HEK293 (cell line): ENCODE results near the gene CALHM2.

Experiments used
- CTCF ChIA-PET: fragments of 350-600 bp; formaldehyde crosslinking; extraction: SDS; loops from one replicate; lab custom pipeline; 2021; ENCODE audit warnings: antibody characterized with exemption; lab: Yijun Ruan, JAX
- POLR2A ChIA-PET: fragments of 300-600 bp; formaldehyde crosslinking; extraction: SDS; loops from one replicate; lab custom pipeline; 2020; ENCODE audit warnings: antibody characterized with exemption, inconsistent platforms; lab: Yijun Ruan, JAX
- H3K27ac ChIP-seq: fragments of 200-500 bp; sonication (Bioruptor generic); 2 replicates; pipeline ENCODE4 v1.5.1; 2014; ENCODE audit warnings: low read depth, low read length, control low read depth, inconsistent platforms; ENCODE audit errors: extremely low read depth
- H3K36me3 ChIP-seq, 2 experiments: fragments of 200-500 bp in 1 of 2; sonication (Bioruptor generic) in 1 of 2; 1 replicate in 1 of 2; 2 replicates in 1 of 2; pipeline ENCODE4 v1.5.1; 2014 to 2017; ENCODE audit warnings: inconsistent platforms in 2 of 2, low read length in 2 of 2; ENCODE audit not compliant: control insufficient read depth in 2 of 2, insufficient read depth in 1 of 2
- H3K4me1 ChIP-seq: fragments of 200-500 bp; sonication (Bioruptor generic); 2 replicates; pipeline ENCODE4 v1.5.1; 2014; ENCODE audit warnings: mild to moderate bottlenecking, low read length, inconsistent platforms; ENCODE audit not compliant: control insufficient read depth, insufficient read depth
- H3K4me3 ChIP-seq: 2 replicates; pipeline ENCODE4 v1.5.1; 2011; ENCODE audit warnings: low read depth, mild to moderate bottlenecking, control low read depth, low read length, moderate library complexity
- H3K9me3 ChIP-seq: fragments of 200-500 bp; sonication (Bioruptor generic); 2 replicates; pipeline ENCODE4 v1.5.1; 2014; ENCODE audit warnings: low read depth, low read length, inconsistent platforms; ENCODE audit not compliant: control insufficient read depth, insufficient read depth
- EGR2 ChIP-seq: fragments of 450-650 bp; formaldehyde crosslinking; IDR thresholded peaks from 2 replicates; pipeline ENCODE4 v1.5.1; 2016; ENCODE audit warnings: low read depth, missing biosample characterization, missing genetic modification characterization
- GLI2 ChIP-seq: fragments of 450-650 bp; formaldehyde crosslinking; IDR thresholded peaks from 2 replicates; pipeline ENCODE4; 2017; ENCODE audit warnings: missing biosample characterization, missing genetic modification characterization, low read depth, borderline replicate concordance
- IKZF3 ChIP-seq: fragments of 450-650 bp; IDR thresholded peaks from 2 replicates; pipeline ENCODE4 v1.5.0; 2018; ENCODE audit warnings: missing biosample characterization, mild to moderate bottlenecking, missing genetic modification characterization, moderate library complexity
- KLF10 ChIP-seq: fragments of 450-650 bp; IDR thresholded peaks from 2 replicates; pipeline ENCODE4 v1.5.1; 2018; ENCODE audit warnings: missing biosample characterization, mild to moderate bottlenecking, missing genetic modification characterization
- KLF8 ChIP-seq: fragments of 450-650 bp; formaldehyde crosslinking; IDR thresholded peaks from 2 replicates; pipeline ENCODE4 v1.5.1; 2016; ENCODE audit warnings: missing biosample characterization, missing genetic modification characterization
- OSR2 ChIP-seq: fragments of 450-650 bp; formaldehyde crosslinking; IDR thresholded peaks from 2 replicates; pipeline ENCODE4 v1.5.1; 2016; ENCODE audit warnings: missing biosample characterization, missing genetic modification characterization
- ZBTB21 ChIP-seq: fragments of 450-650 bp; formaldehyde crosslinking; IDR thresholded peaks from 2 replicates; pipeline ENCODE4 v1.5.1; 2017; ENCODE audit warnings: missing biosample characterization, missing genetic modification characterization
- ZBTB48 ChIP-seq: fragments of 450-650 bp; formaldehyde crosslinking; IDR thresholded peaks from 2 replicates; pipeline ENCODE4 v1.5.1; 2016; ENCODE audit warnings: missing biosample characterization, missing genetic modification characterization
- ZFP69B ChIP-seq: fragments of 450-650 bp; formaldehyde crosslinking; IDR thresholded peaks from 2 replicates; pipeline ENCODE4 v1.5.1; 2016; ENCODE audit warnings: missing biosample characterization, missing genetic modification characterization
- ZNF132 ChIP-seq: fragments of 450-650 bp; formaldehyde crosslinking; IDR thresholded peaks from 2 replicates; pipeline ENCODE4 v1.5.1; 2017; ENCODE audit warnings: missing biosample characterization, missing genetic modification characterization, borderline replicate concordance
- ZNF155 ChIP-seq: fragments of 450-650 bp; formaldehyde crosslinking; IDR thresholded peaks from 2 replicates; pipeline ENCODE4 v1.5.1; 2016; ENCODE audit warnings: missing biosample characterization, missing genetic modification characterization
- ZNF2 ChIP-seq: fragments of 450-650 bp; formaldehyde crosslinking; IDR thresholded peaks from 2 replicates; pipeline ENCODE4 v1.5.1; 2016; ENCODE audit warnings: missing biosample characterization, missing genetic modification characterization
- ZNF248 ChIP-seq: fragments of 450-650 bp; formaldehyde crosslinking; IDR thresholded peaks from 2 replicates; pipeline ENCODE4 v1.5.1; 2017; ENCODE audit warnings: missing biosample characterization, missing genetic modification characterization
- ZNF280D ChIP-seq: fragments of 450-650 bp; formaldehyde crosslinking; IDR thresholded peaks from 2 replicates; pipeline ENCODE4 v1.5.1; 2016; ENCODE audit warnings: missing biosample characterization, missing genetic modification characterization
- ZNF324 ChIP-seq: fragments of 450-650 bp; formaldehyde crosslinking; IDR thresholded peaks from 2 replicates; pipeline ENCODE4 v1.5.1; 2016; ENCODE audit warnings: missing biosample characterization, missing genetic modification characterization
- ZNF335 ChIP-seq: fragments of 450-650 bp; formaldehyde crosslinking; conservative IDR thresholded peaks from 2 replicates; pipeline ENCODE4 v1.5.1; 2016; ENCODE audit warnings: missing biosample characterization, missing genetic modification characterization
- ZNF391 ChIP-seq: fragments of 450-650 bp; formaldehyde crosslinking; IDR thresholded peaks from 2 replicates; pipeline ENCODE4 v1.5.1; 2016; ENCODE audit warnings: low read depth, missing biosample characterization, missing genetic modification characterization, borderline replicate concordance
- ZNF518A ChIP-seq: fragments of 450-650 bp; formaldehyde crosslinking; conservative IDR thresholded peaks from 2 replicates; pipeline ENCODE4 v1.5.1; 2016; ENCODE audit warnings: low read depth, missing biosample characterization, missing genetic modification characterization
- ZNF548 ChIP-seq: fragments of 450-650 bp; formaldehyde crosslinking; IDR thresholded peaks from 2 replicates; pipeline ENCODE4 v1.5.1; 2016; ENCODE audit warnings: missing biosample characterization, missing genetic modification characterization
- ZNF558 ChIP-seq: fragments of 450-650 bp; formaldehyde crosslinking; IDR thresholded peaks from 2 replicates; pipeline ENCODE4 v1.5.1; 2016; ENCODE audit warnings: missing biosample characterization, missing genetic modification characterization
- ZNF571 ChIP-seq: fragments of 450-650 bp; formaldehyde crosslinking; IDR thresholded peaks from 2 replicates; pipeline ENCODE4 v1.5.0; 2017; ENCODE audit warnings: missing biosample characterization, missing genetic modification characterization
- ZNF670 ChIP-seq: fragments of 450-650 bp; formaldehyde crosslinking; IDR thresholded peaks from 2 replicates; pipeline ENCODE4 v1.5.1; 2016; ENCODE audit warnings: missing biosample characterization, missing genetic modification characterization, low read depth
- ZNF701 ChIP-seq: fragments of 450-650 bp; formaldehyde crosslinking; IDR thresholded peaks from 2 replicates; pipeline ENCODE4 v1.5.1; 2016; ENCODE audit warnings: missing biosample characterization, missing genetic modification characterization
- ZNF707 ChIP-seq: fragments of 450-650 bp; formaldehyde crosslinking; IDR thresholded peaks from 2 replicates; pipeline ENCODE4 v1.5.1; 2016; ENCODE audit warnings: missing biosample characterization, missing genetic modification characterization
- ZNF747 ChIP-seq: fragments of 450-650 bp; formaldehyde crosslinking; IDR thresholded peaks from 2 replicates; pipeline ENCODE4 v1.5.1; 2016; ENCODE audit warnings: missing biosample characterization, missing genetic modification characterization
- ZNF768 ChIP-seq: fragments of 450-650 bp; formaldehyde crosslinking; IDR thresholded peaks from 2 replicates; pipeline ENCODE4 v1.5.1; 2018; ENCODE audit warnings: missing biosample characterization, mild to moderate bottlenecking, missing genetic modification characterization
- ZSCAN18 ChIP-seq: fragments of 450-650 bp; formaldehyde crosslinking; IDR thresholded peaks from 2 replicates; pipeline ENCODE4 v1.5.1; 2016; ENCODE audit warnings: missing biosample characterization, missing genetic modification characterization
- ZSCAN23 ChIP-seq: fragments of 450-650 bp; formaldehyde crosslinking; IDR thresholded peaks from 2 replicates; pipeline ENCODE4 v1.5.1; 2016; ENCODE audit warnings: missing biosample characterization, missing genetic modification characterization
- TF ChIP-seq, protein P1 (sequence below): fragments of 450-650 bp; formaldehyde crosslinking; IDR thresholded peaks from 2 replicates; pipeline ENCODE4 v1.5.1; 2016; ENCODE audit warnings: missing biosample characterization, missing genetic modification characterization

Gene CALHM2

DNA sequence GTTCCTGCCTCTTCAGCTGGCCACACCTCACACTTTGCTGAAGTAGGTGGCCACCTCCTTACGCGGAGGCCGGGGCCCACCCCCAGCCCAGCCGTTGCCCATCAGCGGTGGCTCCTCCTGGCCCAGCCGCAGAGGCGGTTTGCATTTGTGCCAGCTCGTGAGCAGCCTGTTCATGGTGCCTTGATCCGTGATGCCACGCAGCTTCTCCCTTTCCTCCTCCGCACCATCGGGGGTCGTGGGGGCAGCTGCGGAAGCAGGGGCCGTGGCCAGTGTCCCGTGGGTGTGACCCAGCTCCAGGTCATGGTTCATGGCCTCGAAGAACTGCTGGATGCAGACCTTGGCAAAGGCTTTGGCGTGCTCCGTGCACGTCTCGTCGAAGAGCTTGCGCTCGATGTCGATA, 3.1 kb upstream of the CALHM2 start (continued):
- TF ChIP-seq, protein P1, sequence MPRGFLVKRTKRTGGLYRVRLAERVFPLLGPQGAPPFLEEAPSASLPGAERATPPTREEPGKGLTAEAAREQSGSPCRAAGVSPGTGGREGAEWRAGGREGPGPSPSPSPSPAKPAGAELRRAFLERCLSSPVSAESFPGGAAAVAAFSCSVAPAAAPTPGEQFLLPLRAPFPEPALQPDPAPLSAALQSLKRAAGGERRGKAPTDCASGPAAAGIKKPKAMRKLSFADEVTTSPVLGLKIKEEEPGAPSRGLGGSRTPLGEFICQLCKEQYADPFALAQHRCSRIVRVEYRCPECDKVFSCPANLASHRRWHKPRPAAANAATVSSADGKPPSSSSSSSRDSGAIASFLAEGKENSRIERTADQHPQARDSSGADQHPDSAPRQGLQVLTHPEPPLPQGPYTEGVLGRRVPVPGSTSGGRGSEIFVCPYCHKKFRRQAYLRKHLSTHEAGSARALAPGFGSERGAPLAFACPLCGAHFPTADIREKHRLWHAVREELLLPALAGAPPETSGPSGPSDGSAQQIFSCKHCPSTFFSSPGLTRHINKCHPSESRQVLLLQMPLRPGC (tag by site-specific recombination), result no peak
- TF ChIP-seq OSR2 (tag by site-specific recombination), result no peak
- TF ChIP-seq ZFP69B (tag by site-specific recombination), result 0 out of 2 replicates have a peak, but pooled peaks have one; percentile 36
- TF ChIP-seq ZNF571 (tag by site-specific recombination), result no peak
- TF ChIP-seq ZNF768 (tag by site-specific recombination), result no peak
- TF ChIP-seq ZNF248 (tag by site-specific recombination), result no peak
- TF ChIP-seq ZNF558 (tag by site-specific recombination), result no peak
- TF ChIP-seq ZSCAN23 (tag by site-specific recombination), result no peak
- TF ChIP-seq ZNF670 (tag by site-specific recombination), result no peak
- TF ChIP-seq GLI2 (tag by site-specific recombination), result no peak
- TF ChIP-seq ZNF701 (tag by site-specific recombination), result no peak
- peak; percentile 44; the same call in 1 of the 2 replicates for TF ChIP-seq EGR2 (tag by site-specific recombination)
- TF ChIP-seq ZNF518A (tag by site-specific recombination), result no peak
- no peak for TF ChIP-seq KLF10 (tag by site-specific recombination)
- TF ChIP-seq ZBTB48, result no peak

GRCh38 chr10:103454026-103454425, 1.9 kb upstream of the CALHM2 start:
- Histone ChIP-seq H3K27ac (no peak overlapping the region), H3K4me1 (peaks cover 9% of the 10 kb centered on the region), H3K36me3 (peaks cover 0 to 18% of the 10 kb centered on the region in 2 experiments; a peak in 1 of 3 replicates), H3K4me3 (no peak overlapping the region), H3K9me3 (no peaks in the 10 kb centered on the region)
- TF ChIP-seq ZNF747 (tag by site-specific recombination) (no peak), ZBTB21 (tag by site-specific recombination) (no peak), KLF8 (tag by site-specific recombination) (no peak), ZNF324 (tag by site-specific recombination) (no peak), ZNF155 (no peak), ZNF548 (tag by site-specific recombination) (no peak), ZNF707 (tag by site-specific recombination) (no peak), ZNF280D (tag by site-specific recombination) (no peak), ZNF132 (tag by site-specific recombination) (no peak), ZNF2 (tag by site-specific recombination) (no peak), ZNF335 (tag by site-specific recombination) (no peak), IKZF3 (tag by site-specific recombination) (no peak), ZNF391 (no peak), ZSCAN18 (tag by site-specific recombination) (no peak)
- POLR2A ChIA-PET, result interaction anchor here (0.8 kb wide), 1 partner anchor 11 kb away, joined by 4 read pairs; no protein-coding TSS in a partner anchor
- CTCF ChIA-PET, result interaction anchor here (0.6 to 1.3 kb wide), 5 partner anchors 27 to 1284 kb away, joined by 3 to 4 read pairs (median 3); no protein-coding TSS in a partner anchor
